ENCODE measurements around the gene PIP4K2A. TPM values are rescaled to one million over a fixed set of nuclear protein-coding genes. Genes with fewer than 3 reads are reported as not detected.

Gene PIP4K2A
- total RNA-seq, 1 experiment from 2014 or later = 20.2 TPM

GRCh38 chr10:22557321-22557720 is 157.1 kb downstream of the PIP4K2A start:
- H3K27ac ChIP-seq (ENCODE audit: low read length) = no peak overlapping the region
- ChIA-PET CTCF (no interaction called here), POLR2A (ENCODE audit: unreplicated experiment) (no interaction called here)
- H3K79me2 ChIP-seq (ENCODE audit: low read length) = no peaks in the 10 kb centered on the region
- H3K4me1 ChIP-seq (ENCODE audit: insufficient read depth, low read length) = no peaks in the 10 kb centered on the region; the same call in 1 of the 2 replicates
- BruUV-seq (replicated peaks) = no TSS peak
- no peaks in the 10 kb centered on the region for H4K20me1 ChIP-seq (ENCODE audit: low read length)
- DNase-seq (no peak), ATAC-seq (no peak)
- H3K9ac ChIP-seq (ENCODE audit: low read length) = no peak overlapping the region
- H3K36me3 ChIP-seq (ENCODE audit: low read depth, low read length) = no peaks in the 10 kb centered on the region
- no peaks in the 10 kb centered on the region for H3F3A ChIP-seq (ENCODE audit: low read length, unreplicated experiment)
- H3K27me3 ChIP-seq (ENCODE audit: low read length) = no peaks in the 10 kb centered on the region
- TF ChIP-seq EZH2 (IDR thresholded peaks at IDR 0.05; ENCODE audit: low read length, unreplicated experiment) (no peak), CTCF (conservative IDR thresholded peaks at IDR 0.05; ENCODE audit: low read depth, low read length) (no peak), EZH2phosphoT487 (IDR thresholded peaks at IDR 0.05; ENCODE audit: borderline replicate concordance, low read length) (no peak)
- H3K4me3 ChIP-seq (ENCODE audit: low read length) = no peak overlapping the region
- H3K9me2 ChIP-seq (replicated peaks; ENCODE audit: low read length) = no peaks in the 10 kb centered on the region
- no peak overlapping the region for H2AFZ ChIP-seq (ENCODE audit: low read length)
- H3K9me3 ChIP-seq (ENCODE audit: low read length) = no peaks in the 10 kb centered on the region
- intact Hi-C loops (cut with micrococcal nuclease) = no loop called here
- H3K4me2 ChIP-seq (ENCODE audit: low read length) = no peak overlapping the region

GRCh38 chr10:22556774-22557173 is 157.6 kb downstream of the PIP4K2A start:
- Histone ChIP-seq H3K4me1 (ENCODE audit: insufficient read depth, low read length) (no peaks in the 10 kb centered on the region; the same call in 1 of the 2 replicates), H3K27ac (ENCODE audit: low read length) (no peak overlapping the region), H3K4me2 (ENCODE audit: low read length) (no peak overlapping the region), H3K27me3 (ENCODE audit: low read length) (no peaks in the 10 kb centered on the region), H3K36me3 (ENCODE audit: low read depth, low read length) (no peaks in the 10 kb centered on the region), H2AFZ (ENCODE audit: low read length) (no peak overlapping the region), H3K9ac (ENCODE audit: low read length) (no peak overlapping the region), H3K79me2 (ENCODE audit: low read length) (no peaks in the 10 kb centered on the region), H3F3A (ENCODE audit: low read length, unreplicated experiment) (no peaks in the 10 kb centered on the region), H4K20me1 (ENCODE audit: low read length) (no peaks in the 10 kb centered on the region), H3K4me3 (ENCODE audit: low read length) (no peak overlapping the region), H3K9me3 (ENCODE audit: low read length) (no peaks in the 10 kb centered on the region), H3K9me2 (replicated peaks; ENCODE audit: low read length) (no peaks in the 10 kb centered on the region)
- TF ChIP-seq CTCF (conservative IDR thresholded peaks at IDR 0.05; ENCODE audit: low read depth, low read length) = no peak
- TF ChIP-seq EZH2 (IDR thresholded peaks at IDR 0.05; ENCODE audit: low read length, unreplicated experiment) = no peak
- no peak for TF ChIP-seq EZH2phosphoT487 (IDR thresholded peaks at IDR 0.05; ENCODE audit: borderline replicate concordance, low read length)
- DNase-seq = no peak
- BruUV-seq (replicated peaks) = no TSS peak
- intact Hi-C loops (cut with micrococcal nuclease) = no loop called here
- ATAC-seq = no peak
- ChIA-PET POLR2A (ENCODE audit: unreplicated experiment) (no interaction called here), CTCF (no interaction called here)

- H3K9me2 ChIP-seq (replicated peaks; ENCODE audit: low read length) = no peaks in the 10 kb centered on the region
- H3K4me2 ChIP-seq (ENCODE audit: low read length) = no peak overlapping the region
- no TSS peak for BruUV-seq (replicated peaks)
- no peak overlapping the region for H3K9ac ChIP-seq (ENCODE audit: low read length)
- no peak overlapping the region for H2AFZ ChIP-seq (ENCODE audit: low read length)
- H3K9me3 ChIP-seq (ENCODE audit: low read length) = no peaks in the 10 kb centered on the region
- ChIA-PET CTCF (no interaction called here), POLR2A (ENCODE audit: unreplicated experiment) (interaction anchor here (0.6 kb wide), 1 partner anchor 420 kb away, joined by 3 read pairs; no protein-coding TSS in a partner anchor)
- H3F3A ChIP-seq (ENCODE audit: low read length, unreplicated experiment) = no peaks in the 10 kb centered on the region
- ATAC-seq (no peak), DNase-seq (no peak)
- H3K27me3 ChIP-seq (ENCODE audit: low read length) = no peaks in the 10 kb centered on the region
- no peak overlapping the region for H3K27ac ChIP-seq (ENCODE audit: low read length)
- H3K79me2 ChIP-seq (ENCODE audit: low read length) = no peaks in the 10 kb centered on the region
- H3K36me3 ChIP-seq (ENCODE audit: low read depth, low read length) = 0 out of 2 replicates have a peak, but pooled peaks cover 4% of the 10 kb centered on the region
- no peak for TF ChIP-seq EZH2 (IDR thresholded peaks at IDR 0.05; ENCODE audit: low read length, unreplicated experiment)
- TF ChIP-seq CTCF (conservative IDR thresholded peaks at IDR 0.05; ENCODE audit: low read depth, low read length) = no peak
- no peak for TF ChIP-seq EZH2phosphoT487 (IDR thresholded peaks at IDR 0.05; ENCODE audit: borderline replicate concordance, low read length)
- no peak overlapping the region for H3K4me3 ChIP-seq (ENCODE audit: low read length)
- intact Hi-C loops (cut with micrococcal nuclease) = loop anchor here (5.0 kb wide), 1 partner anchor 117 kb away; no protein-coding TSS in a partner anchor
- H3K4me1 ChIP-seq (ENCODE audit: insufficient read depth, low read length) = no peaks in the 10 kb centered on the region; the same call in 1 of the 2 replicates
- H4K20me1 ChIP-seq (ENCODE audit: low read length) = no peaks in the 10 kb centered on the region
Measured at GRCh38 chr10:22554461-22555182, 159.8 kb downstream of the PIP4K2A start.

Data from PC-3 (cell line).